ENCODE results near the gene WDR5B.

Gene WDR5B

GRCh38 chr3:122409446-122409845, 6.4 kb downstream of the WDR5B start:
- DNase-seq (ENCODE audit: low read depth) = no peak

- DNase-seq (ENCODE audit: low read depth) = no peak
Observed at GRCh38 chr3:122407946-122408345, 7.9 kb downstream of the WDR5B start.

GRCh38 chr3:122406198-122406597, 9.7 kb downstream of the WDR5B start:
- DNase-seq (ENCODE audit: low read depth) = no peak

GRCh38 chr3:122405015-122405414, 10.8 kb downstream of the WDR5B start:
- DNase-seq (ENCODE audit: low read depth) = no peak

- DNase-seq (ENCODE audit: low read depth) = no peak
Observed at GRCh38 chr3:122403489-122403888, 12.4 kb downstream of the WDR5B start.

GRCh38 chr3:122398920-122399319, 16.9 kb downstream of the WDR5B start:
- no peak for DNase-seq (ENCODE audit: low read depth)

GRCh38 chr3:122397201-122397600, 18.7 kb downstream of the WDR5B start:
- DNase-seq (ENCODE audit: low read depth) = no peak

GRCh38 chr3:122396511-122396910, 19.4 kb downstream of the WDR5B start:
- no peak for DNase-seq (ENCODE audit: low read depth)

- DNase-seq (ENCODE audit: low read depth) = no peak
Observed at GRCh38 chr3:122395582-122395981, 20.3 kb downstream of the WDR5B start.

GRCh38 chr3:122394173-122394572, 21.7 kb downstream of the WDR5B start:
- no peak for DNase-seq (ENCODE audit: low read depth)

- no peak for DNase-seq (ENCODE audit: low read depth)
Observed at GRCh38 chr3:122392868-122393844, 22.7 kb downstream of the WDR5B start.

- DNase-seq (ENCODE audit: low read depth) = no peak
Observed at GRCh38 chr3:122391681-122392446, 24.0 kb downstream of the WDR5B start.

GRCh38 chr3:122390665-122391064, 25.2 kb downstream of the WDR5B start:
- no peak for DNase-seq (ENCODE audit: low read depth)

- DNase-seq (ENCODE audit: low read depth) = no peak
Observed at GRCh38 chr3:122389892-122390291, 26.0 kb downstream of the WDR5B start.

- no peak for DNase-seq (ENCODE audit: low read depth)
Observed at GRCh38 chr3:122389197-122389596, 26.7 kb downstream of the WDR5B start.

- no peak for DNase-seq (ENCODE audit: low read depth)
Observed at GRCh38 chr3:122387709-122388108, 28.2 kb downstream of the WDR5B start.

- peak; percentile 92 for DNase-seq (ENCODE audit: low read depth)
Observed at GRCh38 chr3:122383771-122384697, 31.8 kb downstream of the WDR5B start, which contains the start of gene FAM162A. Gene FAM162A (plus strand): TSS chr3:122384182. CDS start chr3:122384266, 84 bp downstream.

GRCh38 chr3:122382888-122383666, 32.8 kb downstream of the WDR5B start, which contains the start of gene MIX23:
Gene MIX23 (minus strand): TSS chr3:122383231. CDS start chr3:122383224, 7 bp downstream.
- peak; percentile 69 for DNase-seq (ENCODE audit: low read depth)

- no peak for DNase-seq (ENCODE audit: low read depth)
Observed at GRCh38 chr3:122377975-122378374, 37.9 kb downstream of the WDR5B start.

- DNase-seq (ENCODE audit: low read depth) = no peak
Observed at GRCh38 chr3:122374034-122374433, 41.8 kb downstream of the WDR5B start.

- DNase-seq (ENCODE audit: low read depth) = no peak
Observed at GRCh38 chr3:122366379-122366749, 49.5 kb downstream of the WDR5B start.
